CD4-positive, alpha-beta T cell treated with Interleukin-17A for 1 hour (primary cell): ENCODE results near the gene SERPINA5.

Source experiments
- DNase-seq: peaks from one replicate; pipeline ENCODE4 v3.0.0-alpha.2; 2020

SERPINA5 gene

GRCh38 chr14:94550041-94550440, 31.2 kb upstream of the SERPINA5 start:
- DNase-seq, result no peak

DNA sequence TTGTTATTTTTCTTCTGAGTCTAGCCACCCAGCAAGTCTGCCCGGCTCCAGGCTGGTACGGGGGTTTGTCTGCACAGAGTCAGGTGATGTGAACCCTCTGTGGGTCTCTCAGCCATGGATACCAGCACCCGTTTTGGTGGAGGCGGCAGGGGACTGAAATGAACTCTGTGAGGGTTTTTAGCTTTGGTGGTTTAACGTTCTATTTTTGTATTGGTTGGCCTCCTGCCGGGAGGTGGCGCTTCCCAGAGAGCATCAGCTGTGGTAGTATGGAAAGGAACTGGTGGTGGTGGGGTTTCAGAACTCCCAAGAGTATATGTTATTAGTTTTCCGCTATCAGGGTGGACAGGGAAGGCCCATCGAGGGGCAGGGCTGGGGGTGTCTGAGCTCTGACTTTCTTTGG, 25.2 kb upstream of the SERPINA5 start:
- no peak for DNase-seq

- DNase-seq, result no peak
These were observed 23.9 kb upstream of the SERPINA5 start for GRCh38 chr14:94557327-94557726.

DNA sequence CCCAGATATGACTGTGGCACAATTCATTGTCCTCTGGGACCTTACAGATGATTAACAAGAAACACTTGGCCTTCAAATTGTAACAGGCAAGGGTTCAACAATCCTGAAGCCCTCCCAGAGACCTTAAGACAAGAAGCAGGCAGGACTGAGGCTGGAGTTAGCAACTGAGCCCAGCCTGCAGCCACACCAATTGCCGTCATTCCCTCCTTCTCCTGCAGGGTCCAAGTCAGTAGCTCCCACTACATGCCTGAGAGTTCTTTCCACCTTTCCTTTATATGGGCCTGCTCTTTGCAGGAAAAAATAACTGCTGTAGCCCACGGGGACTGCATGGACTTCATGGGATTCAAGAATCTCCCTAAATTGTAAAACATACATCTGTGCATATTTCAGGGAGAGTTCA, 22.4 kb upstream of the SERPINA5 start:
- no peak for DNase-seq

DNA sequence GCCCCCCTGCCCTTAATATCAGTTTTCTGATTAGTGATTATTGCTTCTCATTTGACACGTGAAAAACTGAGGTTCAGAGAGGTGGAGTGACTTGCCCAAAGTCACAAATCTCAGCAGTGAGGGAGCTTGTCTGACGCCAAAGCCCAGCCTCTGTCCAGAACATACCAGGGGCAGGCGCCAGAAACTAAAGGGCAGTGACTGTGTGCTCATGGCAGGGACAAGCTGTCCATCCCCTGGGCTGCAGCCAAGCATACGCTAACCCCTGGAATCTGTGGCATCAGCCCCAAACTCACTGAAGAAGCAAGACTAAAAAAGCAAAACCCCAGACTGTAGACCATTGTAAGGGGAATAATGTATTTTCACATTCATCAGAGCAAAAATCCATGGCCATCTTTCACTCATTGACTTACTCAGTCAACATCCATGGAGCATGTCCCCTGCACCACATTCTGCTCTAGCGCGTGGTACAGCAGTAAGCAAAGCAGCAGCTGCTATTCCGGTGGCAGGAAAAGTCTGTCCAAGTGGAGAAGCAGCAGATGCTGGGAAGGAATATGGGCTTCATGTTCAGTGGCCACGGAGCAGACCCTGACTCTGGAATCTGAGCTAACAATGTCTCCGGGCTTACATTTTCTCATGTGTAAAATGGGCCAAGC, 21.5 kb upstream of the SERPINA5 start:
- no peak for DNase-seq

- DNase-seq, result no peak
These were observed 20.9 kb upstream of the SERPINA5 start for GRCh38 chr14:94560291-94560665.

DNA sequence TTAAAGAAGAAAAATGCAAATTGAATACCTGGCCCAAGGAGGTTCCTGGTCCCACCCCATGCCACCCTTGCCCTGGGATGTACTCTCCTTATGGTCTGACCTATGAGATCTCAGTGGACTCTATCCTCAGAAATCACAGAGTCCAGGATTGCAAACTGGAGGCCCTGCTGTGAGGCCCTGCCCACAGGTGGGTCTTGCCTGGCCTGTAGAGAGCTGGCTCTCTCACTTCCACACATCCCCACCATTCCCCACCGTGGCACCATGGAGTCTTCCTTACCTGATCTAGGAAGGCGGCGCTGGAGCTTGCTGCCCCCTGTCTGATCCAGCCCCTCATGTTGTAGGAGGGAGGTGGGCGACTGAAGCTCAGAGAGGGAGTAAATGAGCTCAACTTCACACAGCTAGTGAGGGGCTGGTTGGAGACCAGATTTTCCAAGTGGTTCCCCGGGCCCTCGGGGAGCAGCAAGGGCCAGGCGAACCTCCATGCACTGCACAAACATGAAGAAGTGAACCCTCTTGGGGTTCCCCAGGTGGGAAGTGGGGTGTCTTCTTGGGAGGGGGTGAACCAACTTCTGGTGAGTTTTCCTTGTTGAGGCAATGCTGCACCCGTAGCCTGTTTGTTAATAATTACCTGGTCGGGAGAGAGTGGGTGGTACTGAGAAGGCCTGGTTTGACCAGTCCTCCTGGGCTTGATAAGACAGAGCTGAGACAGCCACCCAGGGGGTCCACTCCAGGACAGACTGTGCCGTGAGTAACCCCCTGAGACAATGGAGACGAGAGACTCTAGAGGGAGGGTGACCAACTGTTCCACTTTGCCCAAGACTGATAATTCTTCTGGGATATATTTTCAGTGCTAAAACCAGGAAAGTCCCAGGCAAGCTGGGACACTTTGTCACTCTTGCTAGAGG, 20.2 kb upstream of the SERPINA5 start, which contains the start of gene SERPINA4:
Gene SERPINA4 (plus strand): TSS at position 692 of the 905 bp plus-strand sequence. CDS start 2,041 bp downstream, outside the sequence.
- no peak for DNase-seq

- no peak for DNase-seq
These were observed 19.6 kb upstream of the SERPINA5 start for GRCh38 chr14:94561656-94562010.

DNA sequence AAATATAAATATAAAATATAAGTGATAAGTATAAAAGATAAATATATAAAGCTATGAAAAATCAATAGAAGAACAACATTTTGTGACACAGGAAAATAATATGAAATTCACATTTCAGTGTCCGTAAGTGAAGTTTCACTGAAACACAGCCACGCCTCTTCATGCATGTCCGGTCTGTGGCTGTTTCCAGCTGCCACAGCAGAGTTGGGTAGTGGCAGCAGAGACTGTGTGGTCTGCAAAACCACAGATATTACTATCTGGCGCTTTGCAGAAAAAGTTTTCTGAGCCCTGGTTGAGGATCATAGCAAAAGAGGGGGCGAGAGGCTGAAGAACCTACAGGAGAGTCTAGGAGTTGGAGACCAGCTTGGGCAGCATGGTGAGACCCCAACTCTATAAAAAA, 19.2 kb upstream of the SERPINA5 start:
- no peak for DNase-seq

DNA sequence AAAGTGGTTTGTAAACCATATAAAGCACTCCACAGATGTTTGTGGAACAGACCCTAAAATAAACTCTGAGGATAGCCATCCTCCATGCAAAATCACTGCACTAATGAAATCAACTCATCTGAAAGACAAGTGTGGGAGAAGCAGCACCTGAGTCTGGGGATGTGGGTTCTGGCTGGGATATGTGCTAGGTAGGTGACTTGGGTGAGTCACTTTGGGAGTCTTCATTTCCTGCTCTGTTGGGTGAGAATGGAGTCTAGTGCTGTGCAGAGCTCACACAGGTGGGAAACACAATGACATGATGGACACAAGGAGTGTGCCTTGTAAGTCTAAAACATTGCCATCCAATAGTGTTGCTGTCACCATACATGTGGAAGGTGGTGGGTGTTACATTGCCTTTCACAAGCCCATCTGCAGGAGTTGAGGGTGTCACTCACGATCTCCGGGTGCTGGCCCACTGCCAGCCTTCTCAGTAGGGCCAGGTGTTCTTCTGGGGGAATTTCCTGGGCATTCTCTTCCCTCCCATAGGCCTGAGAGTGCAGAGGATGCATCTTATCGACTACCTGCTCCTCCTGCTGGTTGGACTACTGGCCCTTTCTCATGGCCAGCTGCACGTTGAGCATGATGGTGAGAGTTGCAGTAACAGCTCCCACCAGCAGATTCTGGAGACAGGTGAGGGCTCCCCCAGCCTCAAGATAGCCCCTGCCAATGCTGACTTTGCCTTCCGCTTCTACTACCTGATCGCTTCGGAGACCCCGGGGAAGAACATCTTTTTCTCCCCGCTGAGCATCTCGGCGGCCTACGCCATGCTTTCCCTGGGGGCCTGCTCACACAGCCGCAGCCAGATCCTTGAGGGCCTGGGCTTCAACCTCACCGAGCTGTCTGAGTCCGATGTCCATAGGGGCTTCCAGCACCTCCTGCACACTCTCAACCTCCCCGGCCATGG, 18.0 kb upstream of the SERPINA5 start:
- DNase-seq, result no peak

GRCh38 chr14:94564381-94564780, 16.8 kb upstream of the SERPINA5 start:
- no peak for DNase-seq

GRCh38 chr14:94568186-94568585, 13.0 kb upstream of the SERPINA5 start:
- DNase-seq, result no peak

- DNase-seq, result no peak
These were observed 11.7 kb upstream of the SERPINA5 start for GRCh38 chr14:94569381-94570001.

DNA sequence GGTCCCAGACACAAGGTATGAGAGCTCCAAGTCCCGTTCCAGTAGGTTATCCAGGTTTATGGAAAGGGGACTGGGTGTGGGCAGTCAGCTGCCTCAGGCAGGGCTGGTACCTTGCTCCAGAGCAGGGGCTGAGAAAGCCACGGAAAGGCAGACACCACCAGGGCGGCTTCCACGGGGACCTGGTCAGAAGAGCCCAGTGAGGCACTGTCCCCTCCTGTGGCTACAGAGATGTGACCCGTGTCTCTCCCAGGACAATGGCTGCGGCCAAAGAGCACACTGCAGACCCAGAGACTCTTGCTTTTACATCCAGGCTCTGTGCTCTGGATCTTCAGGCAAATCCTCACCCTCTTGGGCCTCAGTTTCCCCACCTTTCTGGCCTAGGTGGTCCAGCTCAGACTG, 11.2 kb upstream of the SERPINA5 start:
- no peak for DNase-seq

DNA sequence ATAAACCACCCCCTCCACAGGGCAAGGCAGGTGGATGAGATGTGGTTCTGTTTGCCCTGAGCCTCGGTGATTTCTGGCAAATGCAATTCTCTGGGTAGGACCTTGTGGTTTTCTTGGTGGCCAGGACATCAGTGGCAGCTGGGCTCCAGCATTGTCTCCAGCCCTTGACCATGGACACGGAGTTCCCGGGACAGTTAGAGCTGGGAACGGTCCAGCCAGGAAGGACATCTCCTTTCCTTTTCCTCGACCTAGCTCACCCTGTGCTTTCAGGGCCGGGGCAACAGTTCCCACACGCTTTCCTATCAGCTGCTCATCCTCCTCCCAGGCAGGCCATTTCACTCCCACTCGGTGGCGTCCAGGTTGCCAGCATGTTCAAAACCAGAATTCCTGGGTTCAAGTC, 10.8 kb upstream of the SERPINA5 start:
- no peak for DNase-seq

DNA sequence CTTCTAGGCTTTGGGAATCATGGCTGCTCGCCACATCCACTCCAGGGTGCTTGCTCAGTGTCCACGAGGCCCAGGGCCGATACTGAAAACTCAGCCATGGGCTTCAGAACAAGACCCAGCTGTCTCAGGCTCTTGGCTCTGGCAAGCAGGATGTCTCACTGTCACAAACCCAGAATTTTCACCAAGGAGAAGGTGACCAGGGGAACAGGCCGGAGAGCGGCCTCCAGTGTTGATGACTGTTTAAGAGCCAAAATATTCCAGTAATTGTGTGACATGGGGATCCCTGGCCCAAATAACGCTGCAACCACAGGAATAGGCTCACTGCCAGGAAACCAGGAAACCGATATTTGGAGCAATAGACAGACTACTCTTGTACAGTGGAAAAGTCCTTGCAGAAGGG, 9.8 kb upstream of the SERPINA5 start:
- DNase-seq, result no peak

- no peak for DNase-seq
These were observed 9.3 kb upstream of the SERPINA5 start for GRCh38 chr14:94571950-94572349.

GRCh38 chr14:94572637-94573303, 8.5 kb upstream of the SERPINA5 start:
- DNase-seq, result no peak

GRCh38 chr14:94573475-94574277, 7.5 kb upstream of the SERPINA5 start:
- no peak for DNase-seq

DNA sequence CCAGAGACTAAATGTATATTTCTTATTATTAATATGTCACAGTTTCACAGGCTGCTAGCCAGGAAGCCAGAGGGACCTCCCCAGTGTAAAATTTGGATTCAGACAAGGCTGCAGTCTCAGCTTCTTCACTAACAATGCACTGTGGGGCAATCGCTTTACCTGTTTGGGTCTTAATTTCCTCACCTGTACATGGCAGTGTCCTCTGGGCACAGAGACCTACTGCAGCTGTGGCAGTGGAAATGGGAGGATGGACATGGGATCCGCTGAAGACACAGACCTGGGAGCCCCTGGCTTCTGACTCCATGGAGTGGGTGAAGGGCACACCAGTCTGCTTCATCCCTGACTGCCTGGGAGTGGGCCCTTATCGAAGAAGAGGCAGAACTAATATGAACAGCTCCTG, 6.9 kb upstream of the SERPINA5 start:
- DNase-seq, result no peak
